GM12878 (cell line): ENCODE data around the gene HSD17B2. TPM values are rescaled to one million over a fixed set of nuclear protein-coding genes. Genes with fewer than 3 reads are reported as not detected.

Experiments
- ATAC-seq: fragments of 200-7000 bp; cut with Tn5 transposase; 3 replicates; pipeline ENCODE4 v1.9.1; 2020; ENCODE audit warnings: mild to moderate bottlenecking, moderate library complexity
- Bru-seq: library from RNA; stranded (reverse); fragments of 400-500 nt; gene quantifications from one replicate; lab custom pipeline; 2021; lab: Mats Ljungman, UMichigan
- BruChase-seq, 2 experiments: library from RNA; stranded (reverse); fragments of 400-500 nt; gene quantifications; one replicate each; lab custom pipeline; 2021; lab: Mats Ljungman, UMichigan
- BruUV-seq: library from RNA; stranded (reverse); fragments of 400-500 nt; replicated peaks from 2 replicates; lab custom pipeline; 2021; lab: Mats Ljungman, UMichigan
- CTCF ChIA-PET: fragments of 300-600 bp; sonication (Branson Sonifier 250); formaldehyde crosslinking; extraction: SDS; loops from one replicate; lab custom pipeline; 2021; ENCODE audit warnings: inconsistent platforms; lab: Yijun Ruan, JAX
- POLR2A ChIA-PET: fragments of 350-600 bp; formaldehyde crosslinking; extraction: SDS; loops from one replicate; lab custom pipeline; 2021; ENCODE audit warnings: inconsistent platforms; lab: Charles Lee
- RAD21 ChIA-PET: fragments of 300-600 bp; sonication (Branson Sonifier 250); formaldehyde crosslinking; loops from one replicate; lab custom pipeline; 2023; ENCODE audit warnings: antibody characterized with exemption; ENCODE audit not compliant: unreplicated experiment; lab: Charles Lee
- SMC1A ChIA-PET: fragments of 300-600 bp; sonication (Branson Sonifier 250); formaldehyde crosslinking; loops from one replicate; lab custom pipeline; 2023; ENCODE audit not compliant: unreplicated experiment, uncharacterized antibody; lab: Charles Lee
- DNase-seq: peaks from one replicate; pipeline ENCODE4 v3.0.0-alpha.2; 2011; ENCODE audit warnings: low read depth, low spot score
- FAIRE-seq: peaks from 3 replicates; lab custom pipeline; 2011; peaks lifted over from hg19 to GRCh38; lab: Jason Lieb, UNC
- H2AFZ ChIP-seq: 2 replicates; pipeline ENCODE4 v1.6.0; 2011; ENCODE audit warnings: low read depth, low read length, control low read depth; ENCODE audit not compliant: control insufficient read depth
- H3K27ac ChIP-seq: 2 replicates; pipeline ENCODE4 v1.5.1; 2011; ENCODE audit warnings: control low read depth; ENCODE audit not compliant: control insufficient read depth, insufficient read depth
- H3K27me3 ChIP-seq, 2 experiments: replicated peaks in 1 of 2; 2 replicates each; pipeline versions ENCODE4 v1.6.0 to v1.6.1; 2011; ENCODE audit warnings: low read length in 1 of 2; ENCODE audit not compliant: control insufficient read depth in 2 of 2, insufficient read depth in 2 of 2
- H3K36me3 ChIP-seq, 2 experiments: 2 replicates each; pipeline ENCODE4 v1.5.1; 2011; ENCODE audit warnings: low read length in 1 of 2; ENCODE audit not compliant: control insufficient read depth in 2 of 2, insufficient read depth in 2 of 2
- H3K4me1 ChIP-seq: 2 replicates; pipeline ENCODE4 v1.6.1; 2011; ENCODE audit warnings: mild to moderate bottlenecking, low read length, moderate library complexity, mixed read lengths; ENCODE audit not compliant: control insufficient read depth, insufficient read depth
- H3K4me2 ChIP-seq: 2 replicates; pipeline ENCODE4 v1.6.0; 2011; ENCODE audit warnings: control low read depth; ENCODE audit not compliant: control insufficient read depth, insufficient read depth
- H3K4me3 ChIP-seq: fragments of 200-600 bp; sonication (generic); 2 replicates; pipeline ENCODE4 v1.5.1; 2016
- H3K79me2 ChIP-seq: 2 replicates; pipeline ENCODE4 v1.6.0; 2011; ENCODE audit warnings: low read length; ENCODE audit not compliant: control insufficient read depth, insufficient read depth
- H3K9ac ChIP-seq: 2 replicates; pipeline ENCODE4 v1.8.0; 2011; ENCODE audit warnings: low read length, control low read depth, mixed read lengths; ENCODE audit not compliant: control insufficient read depth, insufficient read depth
- H3K9me3 ChIP-seq: replicated peaks from 3 replicates; pipeline ENCODE4 v1.5.1; 2011; ENCODE audit warnings: mild to moderate bottlenecking, low read length; ENCODE audit not compliant: control insufficient read depth, insufficient read depth
- H4K20me1 ChIP-seq: 2 replicates; pipeline ENCODE4 v1.6.0; 2011; ENCODE audit not compliant: control insufficient read depth, insufficient read depth
- WGBS: methylation state at CpG from one replicate; pipeline ENCODE4 v1.1.6; 2016; ENCODE audit warnings: low lambda C conversion rate; ENCODE audit not compliant: insufficient replicate concordance, insufficient coverage; ENCODE audit errors: missing lambda C conversion rate; 5-methylcytosine and 5-hydroxymethylcytosine counted together
- in situ Hi-C: fragments of 300-500 bp; cut with MboI; formaldehyde crosslinking; loops from 9 replicates; pipeline ENCODE4 v1.14.3; 2018; ENCODE audit warnings: mixed read lengths
- intact Hi-C: fragments of 100-400 bp; cut with micrococcal nuclease; formaldehyde crosslinking; loops from one replicate; pipeline ENCODE4 v1.14.2; 2022; ENCODE audit not compliant: unreplicated experiment
- long read RNA-seq, 2 experiments: library from polyadenylated mRNA; unstranded; transcript quantifications; one replicate each; pipeline ENCODE4 v2.0.0, GENCODE V29; 2019 to 2020
- polyA minus RNA-seq, 3 experiments: library from RNA; depleted of rRNA, polyadenylated mRNA; stranded (reverse); fragments of >200 nt; gene quantifications; 2 replicates each; pipeline ENCODE4 v1.2.3, GENCODE V29; 2011
- polyA plus RNA-seq, 11 experiments: library from polyadenylated mRNA; depleted of rRNA in 4 of 11; unstranded in 6 of 11; stranded (reverse) in 5 of 11; fragments of >200 nt; fragmentation: Nextera tagmentation in 4 of 11; fragmentation: Illumina TruSeq in 1 of 11; extraction: Ambion mirVana in 4 of 11; extraction: Trizol in 1 of 11; gene quantifications; 1 replicate in 1 of 11; 2 replicates in 10 of 11; pipeline versions ENCODE4 v1.2.1 to v1.2.3, GENCODE V29; 2011 to 2016; ENCODE audit warnings: inconsistent platforms in 2 of 11, missing spikeins in 2 of 11, low read depth in 1 of 11
- total RNA-seq, 4 experiments: library from RNA; depleted of rRNA in 3 of 4; stranded (reverse); fragments of >200 nt in 3 of 4; fragmentation: Illumina TruSeq in 1 of 4; extraction: Trizol in 1 of 4; gene quantifications; 2 replicates each; pipeline versions ENCODE4 v1.2.1 to v1.2.3, GENCODE V29; 2013 to 2021
- TF ChIP-seq, protein P1 (sequence below): fragments of 450-650 bp; IDR thresholded peaks from 2 replicates; pipeline ENCODE4 v1.6.1; 2016; ENCODE audit warnings: mild to moderate bottlenecking

HSD17B2 gene, protein sequence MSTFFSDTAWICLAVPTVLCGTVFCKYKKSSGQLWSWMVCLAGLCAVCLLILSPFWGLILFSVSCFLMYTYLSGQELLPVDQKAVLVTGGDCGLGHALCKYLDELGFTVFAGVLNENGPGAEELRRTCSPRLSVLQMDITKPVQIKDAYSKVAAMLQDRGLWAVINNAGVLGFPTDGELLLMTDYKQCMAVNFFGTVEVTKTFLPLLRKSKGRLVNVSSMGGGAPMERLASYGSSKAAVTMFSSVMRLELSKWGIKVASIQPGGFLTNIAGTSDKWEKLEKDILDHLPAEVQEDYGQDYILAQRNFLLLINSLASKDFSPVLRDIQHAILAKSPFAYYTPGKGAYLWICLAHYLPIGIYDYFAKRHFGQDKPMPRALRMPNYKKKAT
- not detected in 2 replicates for total RNA-seq (2013; cell fraction: nucleolus; rRNA removed)
- not detected in 2 replicates for total RNA-seq (2014; rRNA removed)
- total RNA-seq (2014; rRNA removed; fragmentation: Illumina TruSeq; extraction: Trizol) = not detected in 2 replicates
- not detected in 2 replicates for total RNA-seq (2021)
- polyA plus RNA-seq (2011; ENCODE audit: low read depth) = not detected
- 0.03 TPM in 1 of 2 replicates, not detected in the other for polyA plus RNA-seq (2011; rRNA removed)
- not detected in 2 replicates for polyA plus RNA-seq (2011; cell fraction: cytosol; rRNA removed)
- polyA plus RNA-seq (2011; cell fraction: nucleus; rRNA removed) = 0.04 TPM in 1 of 2 replicates, not detected in the other
- polyA plus RNA-seq (2012) = not detected in 2 replicates
- polyA plus RNA-seq (2014; fragmentation: Illumina TruSeq; extraction: Trizol) = not detected in 2 replicates
- polyA plus RNA-seq (2014; fragmentation: Nextera tagmentation; extraction: Ambion mirVana) = not detected
- polyA plus RNA-seq (2014; rRNA removed) = not detected in 2 replicates
- not detected for polyA plus RNA-seq (2016; fragmentation: Nextera tagmentation; extraction: Ambion mirVana)
- polyA minus RNA-seq (2011; rRNA and poly(A)+ RNA removed) = not detected in 2 replicates
- polyA minus RNA-seq (2011; cell fraction: cytosol; rRNA and poly(A)+ RNA removed) = not detected in 2 replicates
- not detected in 2 replicates for polyA minus RNA-seq (2011; cell fraction: nucleus; rRNA and poly(A)+ RNA removed)
- Bru-seq, nascent RNA = percentile 5 among the genes with signal in this experiment
- percentile 7 among the genes with signal in this experiment for BruChase-seq, experiment 1, labeled RNA remaining after a 6-hour chase
- percentile 13 among the genes with signal in this experiment for BruChase-seq, experiment 2, labeled RNA remaining after a 2-hour chase
- long read RNA-seq, experiment 1 = 0 reads
- long read RNA-seq, experiment 2 = 0 reads

DNA sequence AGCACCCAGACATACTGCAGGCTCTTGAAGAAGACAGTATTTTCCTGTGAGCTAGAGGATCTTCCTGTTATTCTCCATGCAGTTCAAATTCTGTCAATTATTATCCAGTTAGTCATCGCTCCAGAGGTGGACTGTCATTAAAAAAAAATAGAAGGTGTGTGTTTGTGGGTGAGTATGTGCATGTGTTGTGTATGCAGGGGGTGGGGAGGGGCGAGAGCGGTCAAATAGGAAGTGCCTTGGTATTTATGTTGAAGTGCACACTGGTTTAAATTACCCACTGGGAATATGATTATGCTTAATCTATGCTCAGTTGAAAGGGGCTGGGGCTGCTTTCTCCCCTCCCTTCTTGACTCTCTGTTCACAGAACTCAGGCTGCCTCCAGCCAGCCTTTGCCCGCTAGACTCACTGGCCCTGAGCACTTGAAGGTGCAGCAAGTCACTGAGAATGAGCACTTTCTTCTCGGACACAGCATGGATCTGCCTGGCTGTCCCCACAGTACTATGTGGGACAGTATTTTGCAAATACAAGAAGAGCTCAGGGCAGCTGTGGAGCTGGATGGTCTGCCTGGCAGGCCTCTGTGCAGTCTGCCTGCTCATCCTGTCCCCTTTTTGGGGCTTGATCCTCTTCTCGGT is at the start of gene HSD17B2:
Gene HSD17B2, plus strand, starts transcription at position 273 of the 632 bp plus-strand sequence. Its CDS starts 172 bp downstream, at position 445.
- intact Hi-C loops = no loop called here
- no peak for DNase-seq
- CTCF ChIA-PET = no interaction called here
- peaks cover 0 to 3% of the 10 kb centered on the region in 2 experiments; a peak in 3 of 4 replicates for H3K27me3 ChIP-seq
- H3K9ac ChIP-seq = no peak within 1 kb of the TSS
- no peak within 1 kb of the TSS for H2AFZ ChIP-seq
- POLR2A ChIA-PET = no interaction called here
- H3K79me2 ChIP-seq = no peaks in the 10 kb centered on the region
- H3K36me3 ChIP-seq = no peaks in the 10 kb centered on the region
- RAD21 ChIA-PET = no interaction called here
- SMC1A ChIA-PET = no interaction called here
- TF ChIP-seq, protein P1, sequence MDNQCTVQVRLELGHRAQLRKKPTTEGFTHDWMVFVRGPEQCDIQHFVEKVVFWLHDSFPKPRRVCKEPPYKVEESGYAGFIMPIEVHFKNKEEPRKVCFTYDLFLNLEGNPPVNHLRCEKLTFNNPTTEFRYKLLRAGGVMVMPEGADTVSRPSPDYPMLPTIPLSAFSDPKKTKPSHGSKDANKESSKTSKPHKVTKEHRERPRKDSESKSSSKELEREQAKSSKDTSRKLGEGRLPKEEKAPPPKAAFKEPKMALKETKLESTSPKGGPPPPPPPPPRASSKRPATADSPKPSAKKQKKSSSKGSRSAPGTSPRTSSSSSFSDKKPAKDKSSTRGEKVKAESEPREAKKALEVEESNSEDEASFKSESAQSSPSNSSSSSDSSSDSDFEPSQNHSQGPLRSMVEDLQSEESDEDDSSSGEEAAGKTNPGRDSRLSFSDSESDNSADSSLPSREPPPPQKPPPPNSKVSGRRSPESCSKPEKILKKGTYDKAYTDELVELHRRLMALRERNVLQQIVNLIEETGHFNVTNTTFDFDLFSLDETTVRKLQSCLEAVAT = no peak
- TF ChIP-seq, all 136 proteins: peak for 0
- WGBS = 45% methylated on average over 6 of the region's 6 CpGs
- in situ Hi-C loops = no loop called here
- H3K4me2 ChIP-seq = no peak within 1 kb of the TSS
- H3K27ac ChIP-seq = no peak within 1 kb of the TSS
- no peaks in the 10 kb centered on the region; the same call in 1 of the 2 replicates for H4K20me1 ChIP-seq
- no peak within 1 kb of the TSS for H3K4me3 ChIP-seq
- H3K4me1 ChIP-seq = no peaks in the 10 kb centered on the region
- ATAC-seq (no peak), FAIRE-seq (no peak)
- no peaks in the 10 kb centered on the region for H3K9me3 ChIP-seq
- no TSS peak for BruUV-seq
